GM19455 (cell line): Measurements from ENCODE around the gene ACYP2.
"Not testable (repeated sequence)": the region's sequence is repeated elsewhere in the genome, so short reads cannot be mapped to it uniquely, and the experiment has no call there.

Source experiments
- ATAC-seq: cut with Tn5 transposase; IDR thresholded peaks from one replicate; pipeline ENCODE4 v1.9.1; 2021; ENCODE audit not compliant: unreplicated experiment

Gene ACYP2

GRCh38 chr2:54262015-54262765 lies 146.8 kb downstream of the ACYP2 start:
- no peak for ATAC-seq

- not testable (repeated sequence) for ATAC-seq
Measured at GRCh38 chr2:54265081-54265480, 149.7 kb downstream of the ACYP2 start.

- no peak for ATAC-seq
Measured at GRCh38 chr2:54267577-54267976, 152.2 kb downstream of the ACYP2 start.

- no peak for ATAC-seq
Measured at GRCh38 chr2:54271189-54271588, 155.8 kb downstream of the ACYP2 start.

GRCh38 chr2:54271843-54272627 lies 156.6 kb downstream of the ACYP2 start:
- peak; percentile 82 for ATAC-seq

GRCh38 chr2:54274781-54275242 lies 159.4 kb downstream of the ACYP2 start:
- no peak for ATAC-seq

GRCh38 chr2:54275541-54275940 lies 160.1 kb downstream of the ACYP2 start:
- no peak for ATAC-seq

GRCh38 chr2:54279385-54279784 lies 164.0 kb downstream of the ACYP2 start:
- ATAC-seq: no peak

GRCh38 chr2:54284826-54285225 lies 169.4 kb downstream of the ACYP2 start:
- no peak for ATAC-seq

- no peak for ATAC-seq
Measured at GRCh38 chr2:54285451-54285850, 170.0 kb downstream of the ACYP2 start.

- ATAC-seq: no peak
Measured at GRCh38 chr2:54287532-54287931, 172.1 kb downstream of the ACYP2 start.

- no peak for ATAC-seq
Measured at GRCh38 chr2:54289917-54290316, 174.5 kb downstream of the ACYP2 start.

- ATAC-seq: no peak
Measured at GRCh38 chr2:54290356-54291025, 175.1 kb downstream of the ACYP2 start.

GRCh38 chr2:54294665-54295064 lies 179.2 kb downstream of the ACYP2 start:
- not testable (repeated sequence) for ATAC-seq

- ATAC-seq: no peak
Measured at GRCh38 chr2:54295911-54296310, 180.5 kb downstream of the ACYP2 start.

GRCh38 chr2:54298514-54298913 lies 183.1 kb downstream of the ACYP2 start:
- ATAC-seq: no peak

- ATAC-seq: no peak
Measured at GRCh38 chr2:54303631-54304030, 188.2 kb downstream of the ACYP2 start.

GRCh38 chr2:54306556-54306955 lies 191.1 kb downstream of the ACYP2 start:
- no peak for ATAC-seq

- no peak for ATAC-seq
Measured at GRCh38 chr2:54308186-54308585, 192.8 kb downstream of the ACYP2 start.

GRCh38 chr2:54308782-54309181 lies 193.4 kb downstream of the ACYP2 start:
- no peak for ATAC-seq

GRCh38 chr2:54310311-54310710 lies 194.9 kb downstream of the ACYP2 start:
- ATAC-seq: no peak

GRCh38 chr2:54310961-54311360 lies 195.5 kb downstream of the ACYP2 start:
- ATAC-seq: no peak
